Keratinocyte (primary cell): Measurements from ENCODE around the gene RNF13.

Source experiments
- CTCF ChIP-seq, 3 experiments: IDR thresholded peaks in 1 of 3; conservative IDR thresholded peaks in 1 of 3; optimal IDR thresholded peaks in 1 of 3; 2 replicates in 2 of 3; 3 replicates in 1 of 3; pipeline versions ENCODE3 to v1.5.1; 2011; ENCODE audit warnings: low read length in 3 of 3, mild to moderate bottlenecking in 3 of 3, moderate library complexity in 2 of 3, control low read depth in 1 of 3, inconsistent platforms in 1 of 3; ENCODE audit not compliant: insufficient read depth in 2 of 3; ENCODE audit errors: extremely low read depth in 1 of 3
- EZH2 ChIP-seq: IDR thresholded peaks from one replicate; pipeline ENCODE4 v1.6.1; 2012; ENCODE audit warnings: inconsistent platforms, mild to moderate bottlenecking, low read length, moderate library complexity

- TF ChIP-seq CTCF (optimal IDR thresholded peaks at IDR 0.05 in 1 of 3, IDR thresholded peaks at IDR 0.05 in 1 of 3, conservative IDR thresholded peaks at IDR 0.05 in 1 of 3; ENCODE audit: extremely low read depth in 1 of 3, insufficient read depth in 2 of 3, low read length in 3 of 3), result peak in 2 of 3 experiments; percentile 17 to 26
- no peak for TF ChIP-seq EZH2
Observed at GRCh38 chr3:149902498-149903139, 89.6 kb downstream of the RNF13 start.
